ENCODE data around the gene STPG1.

The STPG1 gene

DNA sequence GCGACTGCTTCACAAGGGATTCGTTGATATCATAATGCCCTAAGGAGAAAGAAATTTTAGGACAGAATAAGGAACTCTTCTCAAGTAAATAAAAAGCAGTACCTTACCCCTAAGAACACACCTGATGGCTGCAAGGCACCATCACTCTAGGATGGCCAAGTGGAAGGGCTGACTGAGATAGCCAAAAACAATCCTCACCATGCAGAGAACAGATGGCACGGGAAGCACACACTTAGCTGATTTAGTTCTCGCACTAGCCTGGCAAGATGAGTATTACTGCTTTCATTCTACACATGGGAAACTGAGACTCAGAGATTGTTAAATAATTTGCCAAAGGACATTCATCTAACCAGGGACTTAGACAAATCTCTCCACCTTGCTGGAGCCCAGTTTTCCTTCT lies 43.8 kb downstream of the STPG1 start:
- Histone ChIP-seq H3K4me1 (ENCODE audit: control insufficient read depth, insufficient read depth, low read length) (peaks cover 4% of the 10 kb centered on the region), H3K9me3 (ENCODE audit: control insufficient read depth in 2 of 2, low read length in 2 of 2) (no peaks in the 10 kb centered on the region), H3K9ac (ENCODE audit: low read length in 2 of 2) (no peak overlapping the region), H3K27me3 (ENCODE audit: control insufficient read depth in 1 of 2, insufficient read depth in 2 of 2, low read length in 2 of 2) (no peaks in the 10 kb centered on the region), H3K4me3 (ENCODE audit: low read length in 2 of 2) (no peak overlapping the region), H3K36me3 (ENCODE audit: control insufficient read depth in 2 of 2, insufficient read depth in 2 of 2, low read length in 2 of 2) (peaks cover 3 to 6% of the 10 kb centered on the region in 2 donors), H3K27ac (ENCODE audit: low read length) (no peak overlapping the region)

DNA sequence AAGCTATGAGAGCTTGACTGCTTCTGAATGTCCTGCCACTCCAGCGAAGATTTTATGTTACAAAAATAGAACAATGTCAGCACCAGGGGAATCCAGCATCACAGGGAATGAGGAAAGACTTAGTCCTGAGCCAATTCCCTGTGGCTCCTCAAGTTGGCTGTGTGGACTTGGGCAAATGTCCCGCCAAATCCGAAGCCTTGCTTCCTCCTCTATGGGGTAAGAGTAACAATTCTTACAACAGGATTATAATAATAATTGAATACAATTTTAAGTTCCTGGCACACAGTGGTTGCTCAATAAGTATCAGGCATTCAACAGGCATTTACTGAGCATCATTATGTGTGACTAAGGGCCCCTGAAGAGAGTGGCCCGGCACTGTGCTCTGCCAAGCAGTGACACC lies 44.4 kb downstream of the STPG1 start:
- H3K4me1 ChIP-seq (ENCODE audit: control insufficient read depth, insufficient read depth, low read length) = peaks cover 6% of the 10 kb centered on the region
- no peak overlapping the region for H3K9ac ChIP-seq (ENCODE audit: low read length in 2 of 2)
- no peak overlapping the region for H3K4me3 ChIP-seq (ENCODE audit: low read length in 2 of 2)
- no peak overlapping the region for H3K27ac ChIP-seq (ENCODE audit: low read length)
- peaks cover 3 to 6% of the 10 kb centered on the region in 2 donors for H3K36me3 ChIP-seq (ENCODE audit: control insufficient read depth in 2 of 2, insufficient read depth in 2 of 2, low read length in 2 of 2)
- H3K9me3 ChIP-seq (ENCODE audit: control insufficient read depth in 2 of 2, low read length in 2 of 2) = no peaks in the 10 kb centered on the region
- no peaks in the 10 kb centered on the region for H3K27me3 ChIP-seq (ENCODE audit: control insufficient read depth in 1 of 2, insufficient read depth in 2 of 2, low read length in 2 of 2)

DNA sequence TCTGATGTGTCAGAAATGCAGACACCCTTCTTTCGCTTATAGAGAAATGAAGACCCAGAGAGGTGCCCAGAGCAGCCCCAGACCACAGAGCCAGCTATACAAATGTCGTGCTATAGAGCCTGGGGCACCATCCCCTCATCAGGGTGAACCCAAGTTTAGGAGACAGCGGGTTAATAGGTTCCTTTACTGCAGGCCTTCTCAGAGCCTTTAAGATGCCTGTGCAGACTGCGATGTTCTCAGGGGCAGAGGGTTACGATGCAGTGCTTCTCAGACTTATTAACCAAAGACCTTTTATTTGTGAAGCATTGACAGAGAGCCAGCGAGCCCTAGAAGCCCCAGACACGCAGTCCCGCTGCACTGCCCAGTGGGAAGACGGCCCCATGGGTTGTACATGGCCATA lies 46.9 kb downstream of the STPG1 start:
- Histone ChIP-seq H3K27me3 (ENCODE audit: control insufficient read depth in 1 of 2, insufficient read depth in 2 of 2, low read length in 2 of 2) (no peaks in the 10 kb centered on the region), H3K27ac (ENCODE audit: low read length) (no peak overlapping the region), H3K4me1 (ENCODE audit: control insufficient read depth, insufficient read depth, low read length) (peaks cover 6% of the 10 kb centered on the region), H3K36me3 (ENCODE audit: control insufficient read depth in 2 of 2, insufficient read depth in 2 of 2, low read length in 2 of 2) (peaks cover 4 to 6% of the 10 kb centered on the region in 2 donors), H3K9me3 (ENCODE audit: control insufficient read depth in 2 of 2, low read length in 2 of 2) (no peaks in the 10 kb centered on the region), H3K9ac (ENCODE audit: low read length in 2 of 2) (no peak overlapping the region), H3K4me3 (ENCODE audit: low read length in 2 of 2) (no peak overlapping the region)

DNA sequence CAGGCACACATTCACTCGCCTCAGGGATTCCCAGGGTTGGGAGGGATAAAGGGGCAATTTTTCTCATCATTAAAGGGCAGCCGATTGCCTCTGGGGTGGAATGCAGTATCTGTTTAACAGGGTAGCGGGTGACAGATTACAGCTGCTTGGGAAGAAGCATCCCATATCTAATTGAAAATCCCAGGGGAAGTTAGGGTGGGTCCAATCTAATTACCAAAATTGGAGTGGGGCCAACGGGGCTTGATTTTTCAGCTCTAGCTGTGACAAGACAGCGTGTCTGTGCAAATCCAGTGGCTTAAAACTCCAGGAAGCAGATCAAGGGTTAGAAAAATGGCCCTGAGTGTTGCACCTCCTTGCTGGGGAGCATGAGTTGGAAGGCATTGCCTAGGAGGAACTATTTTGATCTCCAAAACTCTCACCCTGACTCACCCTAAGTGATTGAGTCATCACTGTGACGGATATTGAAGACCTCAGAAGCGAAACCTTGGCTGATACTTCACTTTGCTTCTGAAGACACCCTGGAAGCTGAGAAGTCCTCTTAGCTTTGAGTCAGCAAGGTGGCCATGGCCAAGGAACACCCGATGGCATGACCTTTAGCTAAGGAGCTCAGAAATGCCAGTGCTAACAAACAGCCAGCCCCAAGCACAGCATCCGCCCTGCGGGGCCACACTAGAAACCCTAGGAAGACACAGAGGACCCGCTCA lies 48.5 kb downstream of the STPG1 start:
- H3K9me3 ChIP-seq (ENCODE audit: control insufficient read depth in 2 of 2, low read length in 2 of 2) = no peaks in the 10 kb centered on the region
- no peaks in the 10 kb centered on the region for H3K27me3 ChIP-seq (ENCODE audit: control insufficient read depth in 1 of 2, insufficient read depth in 2 of 2, low read length in 2 of 2)
- H3K4me3 ChIP-seq (ENCODE audit: low read length in 2 of 2) = no peak overlapping the region
- no peak overlapping the region for H3K27ac ChIP-seq (ENCODE audit: low read length)
- no peak overlapping the region for H3K9ac ChIP-seq (ENCODE audit: low read length in 2 of 2)
- H3K4me1 ChIP-seq (ENCODE audit: control insufficient read depth, insufficient read depth, low read length) = peaks cover 6% of the 10 kb centered on the region
- H3K36me3 ChIP-seq (ENCODE audit: control insufficient read depth in 2 of 2, insufficient read depth in 2 of 2, low read length in 2 of 2) = peaks cover 4 to 6% of the 10 kb centered on the region in 2 donors

DNA sequence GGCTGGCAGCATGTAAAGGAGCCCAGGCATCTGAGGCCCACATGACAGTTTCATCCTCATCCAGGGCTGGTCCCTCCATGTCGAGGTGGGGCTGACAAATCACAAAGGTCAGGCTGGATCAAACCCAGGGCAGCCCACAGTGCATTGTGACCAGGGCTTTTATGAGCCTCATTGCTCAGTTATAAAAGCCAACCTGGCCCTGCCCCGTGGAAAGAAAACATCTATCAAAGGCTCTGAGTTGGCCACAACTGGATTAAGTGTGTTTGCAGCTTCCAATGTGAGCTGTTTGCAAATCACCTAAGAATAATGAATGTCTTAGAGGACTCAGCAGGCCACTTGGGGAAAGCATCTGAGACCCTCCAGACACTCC lies 49.0 kb downstream of the STPG1 start:
- H3K27ac ChIP-seq (ENCODE audit: low read length) = no peak overlapping the region
- no peaks in the 10 kb centered on the region for H3K9me3 ChIP-seq (ENCODE audit: control insufficient read depth in 2 of 2, low read length in 2 of 2)
- no peaks in the 10 kb centered on the region for H3K27me3 ChIP-seq (ENCODE audit: control insufficient read depth in 1 of 2, insufficient read depth in 2 of 2, low read length in 2 of 2)
- no peak overlapping the region for H3K9ac ChIP-seq (ENCODE audit: low read length in 2 of 2)
- peaks cover 6% of the 10 kb centered on the region for H3K4me1 ChIP-seq (ENCODE audit: control insufficient read depth, insufficient read depth, low read length)
- H3K36me3 ChIP-seq (ENCODE audit: control insufficient read depth in 2 of 2, insufficient read depth in 2 of 2, low read length in 2 of 2) = peaks cover 6% of the 10 kb centered on the region in 2 donors
- H3K4me3 ChIP-seq (ENCODE audit: low read length in 2 of 2) = no peak overlapping the region

DNA sequence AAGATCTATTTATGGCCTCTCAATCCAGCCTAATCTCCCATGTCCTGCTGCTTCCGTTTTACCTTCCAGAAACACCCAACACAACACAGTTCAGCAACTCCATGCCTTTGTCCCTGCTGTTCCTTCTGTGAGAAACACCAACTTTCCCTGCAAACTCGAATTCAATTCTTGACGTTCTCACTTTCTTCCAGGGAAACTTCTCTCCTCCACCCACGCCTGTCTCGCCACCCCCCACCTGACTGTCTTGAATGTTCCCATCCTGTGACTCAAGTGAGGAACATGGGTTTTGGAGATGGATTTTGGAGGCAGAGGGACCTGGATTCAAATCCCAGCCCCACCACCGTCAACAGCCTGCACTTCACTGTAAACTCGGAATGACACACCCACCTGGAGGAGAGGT lies 49.6 kb downstream of the STPG1 start:
- no peaks in the 10 kb centered on the region for H3K27me3 ChIP-seq (ENCODE audit: control insufficient read depth in 1 of 2, insufficient read depth in 2 of 2, low read length in 2 of 2)
- no peak overlapping the region for H3K4me3 ChIP-seq (ENCODE audit: low read length in 2 of 2)
- peaks cover 6% of the 10 kb centered on the region for H3K4me1 ChIP-seq (ENCODE audit: control insufficient read depth, insufficient read depth, low read length)
- no peak overlapping the region for H3K9ac ChIP-seq (ENCODE audit: low read length in 2 of 2)
- no peak overlapping the region for H3K27ac ChIP-seq (ENCODE audit: low read length)
- peaks cover 5 to 8% of the 10 kb centered on the region in 2 donors for H3K36me3 ChIP-seq (ENCODE audit: control insufficient read depth in 2 of 2, insufficient read depth in 2 of 2, low read length in 2 of 2)
- H3K9me3 ChIP-seq (ENCODE audit: control insufficient read depth in 2 of 2, low read length in 2 of 2) = no peaks in the 10 kb centered on the region

DNA sequence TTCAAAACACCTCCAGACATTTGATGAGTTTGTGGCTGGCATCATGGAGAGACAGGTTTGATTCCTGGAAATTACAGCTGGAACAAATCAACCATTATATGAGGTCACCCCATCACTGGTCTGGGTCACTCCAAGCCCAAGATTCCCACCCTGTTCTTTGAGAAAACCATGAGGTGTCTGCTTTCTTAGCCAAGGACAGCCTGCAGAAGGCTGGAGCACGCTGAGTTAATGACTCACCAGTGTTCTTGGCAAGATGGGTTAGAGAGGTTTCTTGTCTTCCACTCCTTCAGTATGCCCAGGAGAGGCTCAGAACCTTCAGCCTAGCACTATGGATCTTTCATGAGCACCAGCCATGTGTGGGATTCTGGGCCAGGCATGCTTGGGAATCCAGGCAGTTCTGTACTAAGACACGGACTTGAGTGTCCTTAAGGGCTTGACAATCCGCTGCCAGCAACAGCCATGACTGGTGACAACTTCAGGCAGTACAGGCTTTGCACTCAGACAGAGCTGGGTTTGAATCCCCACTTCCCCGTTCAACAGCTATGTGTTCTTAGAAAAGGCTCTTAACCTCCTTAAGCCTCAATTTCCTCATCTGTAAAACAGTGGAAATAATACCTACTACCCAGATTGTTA lies 50.5 kb downstream of the STPG1 start:
- no peaks in the 10 kb centered on the region for H3K9me3 ChIP-seq (ENCODE audit: control insufficient read depth in 2 of 2, low read length in 2 of 2)
- no peaks in the 10 kb centered on the region for H3K27me3 ChIP-seq (ENCODE audit: control insufficient read depth in 1 of 2, insufficient read depth in 2 of 2, low read length in 2 of 2)
- no peak overlapping the region for H3K9ac ChIP-seq (ENCODE audit: low read length in 2 of 2)
- peaks cover 5 to 6% of the 10 kb centered on the region in 2 donors for H3K36me3 ChIP-seq (ENCODE audit: control insufficient read depth in 2 of 2, insufficient read depth in 2 of 2, low read length in 2 of 2)
- no peak overlapping the region for H3K27ac ChIP-seq (ENCODE audit: low read length)
- no peak overlapping the region for H3K4me3 ChIP-seq (ENCODE audit: low read length in 2 of 2)
- peaks cover 6% of the 10 kb centered on the region for H3K4me1 ChIP-seq (ENCODE audit: control insufficient read depth, insufficient read depth, low read length)

DNA sequence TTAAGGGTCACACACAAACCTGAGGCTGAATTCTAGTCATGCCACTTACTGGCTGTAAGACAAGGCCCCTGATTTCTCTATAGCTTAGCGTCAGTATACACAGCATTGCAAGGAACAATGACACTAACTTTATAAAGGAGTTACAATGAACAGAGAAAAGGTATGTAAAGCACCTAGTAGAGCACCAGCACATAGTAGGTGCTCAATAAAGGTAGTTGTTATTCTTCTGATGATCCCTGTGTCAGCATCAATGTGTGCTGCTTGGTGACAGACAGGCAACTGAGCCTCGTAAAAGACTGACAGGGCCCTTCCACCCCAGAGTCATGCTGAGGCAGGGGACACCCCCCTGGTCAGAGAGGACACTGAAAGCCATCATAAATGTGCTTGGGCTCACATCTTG lies 51.2 kb downstream of the STPG1 start:
- peaks cover 6% of the 10 kb centered on the region in 2 donors for H3K36me3 ChIP-seq (ENCODE audit: control insufficient read depth in 2 of 2, insufficient read depth in 2 of 2, low read length in 2 of 2)
- H3K4me3 ChIP-seq (ENCODE audit: low read length in 2 of 2) = no peak overlapping the region
- no peaks in the 10 kb centered on the region for H3K27me3 ChIP-seq (ENCODE audit: control insufficient read depth in 1 of 2, insufficient read depth in 2 of 2, low read length in 2 of 2)
- H3K9me3 ChIP-seq (ENCODE audit: control insufficient read depth in 2 of 2, low read length in 2 of 2) = no peaks in the 10 kb centered on the region
- no peak overlapping the region for H3K9ac ChIP-seq (ENCODE audit: low read length in 2 of 2)
- H3K4me1 ChIP-seq (ENCODE audit: control insufficient read depth, insufficient read depth, low read length) = peaks cover 6% of the 10 kb centered on the region
- no peak overlapping the region for H3K27ac ChIP-seq (ENCODE audit: low read length)

DNA sequence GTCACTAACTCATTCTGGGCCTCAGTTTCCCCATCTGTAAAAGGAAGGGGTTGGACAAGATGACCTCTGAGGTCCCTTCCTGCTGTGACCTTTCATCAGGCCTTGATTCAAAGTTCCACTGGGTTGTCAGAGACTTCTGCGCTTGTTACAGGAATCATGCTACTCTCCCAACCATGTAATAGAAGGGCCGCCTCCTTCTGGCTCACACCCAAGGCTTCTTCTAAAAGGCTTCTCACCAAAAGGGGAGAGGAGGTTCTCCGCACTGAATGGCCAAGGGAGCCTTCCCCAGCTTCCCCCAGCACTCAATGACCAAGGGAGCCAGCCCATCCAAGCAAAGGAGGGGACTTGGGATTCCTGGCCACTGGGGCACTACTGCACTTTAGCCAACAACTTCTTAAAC lies 51.8 kb downstream of the STPG1 start:
- Histone ChIP-seq H3K4me1 (ENCODE audit: control insufficient read depth, insufficient read depth, low read length) (peaks cover 6% of the 10 kb centered on the region), H3K36me3 (ENCODE audit: control insufficient read depth in 2 of 2, insufficient read depth in 2 of 2, low read length in 2 of 2) (peaks cover 6 to 9% of the 10 kb centered on the region in 2 donors), H3K27ac (ENCODE audit: low read length) (no peak overlapping the region), H3K9me3 (ENCODE audit: control insufficient read depth in 2 of 2, low read length in 2 of 2) (no peaks in the 10 kb centered on the region), H3K4me3 (ENCODE audit: low read length in 2 of 2) (no peak overlapping the region), H3K9ac (ENCODE audit: low read length in 2 of 2) (no peak overlapping the region), H3K27me3 (ENCODE audit: control insufficient read depth in 1 of 2, insufficient read depth in 2 of 2, low read length in 2 of 2) (no peaks in the 10 kb centered on the region)

DNA sequence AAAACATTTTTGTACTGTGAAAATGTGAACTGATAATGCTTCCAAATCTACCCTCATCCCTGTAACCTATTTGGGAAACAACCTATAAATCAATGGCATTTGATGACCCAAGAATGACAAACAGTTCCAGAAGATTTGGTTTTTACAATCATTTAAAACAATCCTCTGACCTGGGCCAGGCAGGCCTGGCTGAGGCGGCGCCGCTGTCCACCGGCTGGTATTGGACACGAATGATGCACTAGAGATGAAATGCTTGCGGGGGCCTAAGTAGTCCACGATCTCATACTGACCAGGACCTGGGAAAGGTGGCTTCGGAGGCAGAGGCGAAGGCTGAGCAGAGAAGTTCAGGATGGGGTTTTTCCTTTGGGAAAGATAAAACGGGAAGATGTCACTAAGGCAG lies 52.9 kb downstream of the STPG1 start:
- peaks cover 6 to 9% of the 10 kb centered on the region in 2 donors for H3K36me3 ChIP-seq (ENCODE audit: control insufficient read depth in 2 of 2, insufficient read depth in 2 of 2, low read length in 2 of 2)
- H3K9ac ChIP-seq (ENCODE audit: low read length in 2 of 2) = no peak overlapping the region
- H3K9me3 ChIP-seq (ENCODE audit: control insufficient read depth in 2 of 2, low read length in 2 of 2) = no peaks in the 10 kb centered on the region
- peaks cover 6% of the 10 kb centered on the region for H3K4me1 ChIP-seq (ENCODE audit: control insufficient read depth, insufficient read depth, low read length)
- no peaks in the 10 kb centered on the region for H3K27me3 ChIP-seq (ENCODE audit: control insufficient read depth in 1 of 2, insufficient read depth in 2 of 2, low read length in 2 of 2)
- no peak overlapping the region for H3K4me3 ChIP-seq (ENCODE audit: low read length in 2 of 2)
- H3K27ac ChIP-seq (ENCODE audit: low read length) = no peak overlapping the region

DNA sequence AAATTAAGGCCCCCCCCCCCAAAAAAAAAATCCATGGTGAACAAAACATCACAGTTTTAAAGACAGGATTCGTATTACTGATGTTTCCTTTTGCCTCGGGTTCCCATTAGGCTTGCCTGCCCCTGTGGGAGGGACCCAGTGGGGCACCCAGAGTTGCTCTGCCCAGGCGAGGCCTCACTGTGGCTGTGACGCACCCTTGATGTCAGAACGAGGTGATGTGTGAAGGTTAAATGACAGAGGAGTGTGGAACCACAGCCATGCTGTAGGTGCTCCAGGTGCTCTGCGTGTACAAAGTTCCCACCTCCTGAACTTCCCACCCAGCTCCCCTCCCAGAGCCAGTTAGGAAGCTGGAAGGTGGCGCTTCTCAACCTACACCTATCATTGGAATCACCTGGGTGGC lies 56.5 kb downstream of the STPG1 start:
- H3K36me3 ChIP-seq (ENCODE audit: control insufficient read depth in 2 of 2, insufficient read depth in 2 of 2, low read length in 2 of 2) = peaks cover 3 to 9% of the 10 kb centered on the region in 2 donors
- H3K4me1 ChIP-seq (ENCODE audit: control insufficient read depth, insufficient read depth, low read length) = no peaks in the 10 kb centered on the region
- H3K27ac ChIP-seq (ENCODE audit: low read length) = no peak overlapping the region
- H3K4me3 ChIP-seq (ENCODE audit: low read length in 2 of 2) = no peak overlapping the region
- no peaks in the 10 kb centered on the region for H3K9me3 ChIP-seq (ENCODE audit: control insufficient read depth in 2 of 2, low read length in 2 of 2)
- H3K27me3 ChIP-seq (ENCODE audit: control insufficient read depth in 1 of 2, insufficient read depth in 2 of 2, low read length in 2 of 2) = no peaks in the 10 kb centered on the region
- no peak overlapping the region for H3K9ac ChIP-seq (ENCODE audit: low read length in 2 of 2)

All from stomach smooth muscle (tissue), 2 donors.